ENCODE measurements around the gene CACNB2.

DNA sequence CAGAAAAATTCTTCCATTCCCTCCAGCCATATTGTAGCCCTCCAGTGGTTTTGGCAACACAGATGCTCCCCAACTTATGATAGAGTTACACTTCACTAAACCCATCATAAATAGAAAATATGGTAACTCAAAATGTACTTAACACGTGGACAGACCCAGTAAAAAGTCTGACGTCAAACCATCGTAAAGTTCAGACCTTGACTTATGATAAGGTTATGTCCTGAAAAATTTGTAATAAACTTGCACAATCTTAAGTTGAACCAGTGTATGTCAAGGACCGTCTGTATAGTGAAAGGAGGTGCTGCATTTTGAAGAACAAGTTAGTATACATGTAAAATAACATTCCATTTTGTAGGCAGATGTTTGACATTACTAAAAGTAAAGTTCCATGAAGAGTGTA, 368.4 kb downstream of the CACNB2 start:
- no peak for TF ChIP-seq CTCF (IDR thresholded peaks at IDR 0.05; ENCODE audit: extremely low read depth in 1 of 2, insufficient read depth in 1 of 2, low read depth in 1 of 2, low read length in 2 of 2)
- TF ChIP-seq FOS (IDR thresholded peaks at IDR 0.05; ENCODE audit: borderline replicate concordance, insufficient read depth, low read length) = no peak
- TF ChIP-seq POLR2AphosphoS5 (IDR thresholded peaks at IDR 0.05; ENCODE audit: insufficient read depth, low read depth, low read length) = no peak
- no peak for TF ChIP-seq EZH2 (IDR thresholded peaks at IDR 0.05; ENCODE audit: borderline replicate concordance, low read depth, low read length, severe bottlenecking)
- no peak for TF ChIP-seq POLR2A (IDR thresholded peaks at IDR 0.05; ENCODE audit: low read depth, low read length)
- TF ChIP-seq MAX (IDR thresholded peaks at IDR 0.05; ENCODE audit: insufficient read depth, insufficient read length) = no peak
- no peak for TF ChIP-seq JUN (IDR thresholded peaks at IDR 0.05; ENCODE audit: borderline replicate concordance, insufficient read depth, insufficient read length, low read depth)

Measured in endothelial cell of umbilical vein (primary cell).